Common myeloid progenitor, CD34-positive (primary cell): ENCODE results near the gene PPP1R7.

ENCODE experiments used
- CTCF ChIA-PET: fragments of 350-600 bp; sonication (Branson Sonifier 250); formaldehyde crosslinking; loops from one replicate; lab custom pipeline; 2021; ENCODE audit warnings: antibody characterized with exemption; lab: Charles Lee
- POLR2A ChIA-PET: fragments of 350-600 bp; sonication (Branson Sonifier 250); formaldehyde crosslinking; loops from one replicate; lab custom pipeline; 2021; ENCODE audit warnings: antibody characterized with exemption; lab: Charles Lee
- DNase-seq, 3 donors: peaks; one replicate each; pipeline versions ENCODE4 v3.0.0 to v3.0.0-alpha.2; 2013
- H3K27ac ChIP-seq, 2 experiments: 1 replicate in 1 of 2; 2 replicates in 1 of 2; pipeline ENCODE4 v1.7.0; 2013; ENCODE audit warnings: inconsistent platforms in 2 of 2, low read length in 2 of 2, mild to moderate bottlenecking in 2 of 2, low read depth in 1 of 2, moderate library complexity in 1 of 2; ENCODE audit not compliant: severe bottlenecking in 2 of 2, insufficient read depth in 1 of 2, poor library complexity in 1 of 2
- H3K27me3 ChIP-seq, 5 experiments: replicated peaks in 2 of 5; 1 replicate in 3 of 5; 2 replicates in 2 of 5; pipeline versions ENCODE4 v1.6.1 to v1.7.0; 2013; ENCODE audit warnings: low read length in 4 of 5, mild to moderate bottlenecking in 2 of 5, moderate library complexity in 2 of 5, inconsistent platforms in 1 of 5; ENCODE audit not compliant: insufficient read depth in 5 of 5, control insufficient read depth in 4 of 5
- H3K36me3 ChIP-seq, 4 experiments: 1 replicate in 2 of 4; 2 replicates in 2 of 4; pipeline versions ENCODE4 v1.6.1 to v1.7.0; 2013; ENCODE audit warnings: low read length in 3 of 4, control low read depth in 1 of 4, mild to moderate bottlenecking in 1 of 4; ENCODE audit not compliant: control insufficient read depth in 4 of 4, insufficient read depth in 4 of 4
- H3K4me1 ChIP-seq, 4 experiments: 1 replicate in 3 of 4; 2 replicates in 1 of 4; pipeline versions ENCODE4 v1.6.1 to v1.7.1; 2013; ENCODE audit warnings: low read length in 3 of 4, mild to moderate bottlenecking in 3 of 4, control low read depth in 1 of 4, inconsistent platforms in 1 of 4, moderate library complexity in 1 of 4; ENCODE audit not compliant: control insufficient read depth in 4 of 4, insufficient read depth in 4 of 4; ENCODE audit errors: control extremely low read depth in 1 of 4
- H3K4me3 ChIP-seq, 7 experiments: 1 replicate in 4 of 7; 2 replicates in 3 of 7; pipeline versions ENCODE4 v1.5.1 to v1.7.0; 2013; ENCODE audit warnings: mild to moderate bottlenecking in 7 of 7, low read length in 6 of 7, moderate library complexity in 6 of 7, inconsistent platforms in 2 of 7, low read depth in 2 of 7, control low read depth in 1 of 7; ENCODE audit not compliant: insufficient read depth in 4 of 7, control insufficient read depth in 1 of 7; ENCODE audit errors: extremely low read depth in 1 of 7
- H3K9me3 ChIP-seq, 5 experiments: 1 replicate in 4 of 5; 2 replicates in 1 of 5; pipeline versions ENCODE4 v1.6.1 to v1.7.1; 2013; ENCODE audit warnings: low read length in 4 of 5, mild to moderate bottlenecking in 2 of 5, inconsistent platforms in 1 of 5, low read depth in 1 of 5, moderate library complexity in 1 of 5; ENCODE audit not compliant: control insufficient read depth in 4 of 5, insufficient read depth in 2 of 5; ENCODE audit errors: control extremely low read depth in 1 of 5
- WGBS: methylation state at CpG from one replicate; pipeline ENCODE4 v1.1.5; 2013; ENCODE audit not compliant: insufficient coverage; 5-methylcytosine and 5-hydroxymethylcytosine counted together

PPP1R7 gene

GRCh38 chr2:241182126-241182525 lies 31.9 kb downstream of the PPP1R7 start:
- Histone ChIP-seq H3K4me1 (no peaks in the 10 kb centered on the region), H3K9me3 (no peaks in the 10 kb centered on the region), H3K27me3 (no peaks in the 10 kb centered on the region), H3K36me3 (peaks cover 5 to 32% (median 19%) of the 10 kb centered on the region in 4 experiments), H3K27ac (no peak overlapping the region), H3K4me3 (no peak overlapping the region)
- WGBS, result 98% methylated on average over 3 of the region's 3 CpGs
- POLR2A ChIA-PET, result no interaction called here
- CTCF ChIA-PET, result interaction anchor here (0.9 kb wide), 1 partner anchor 20 kb away, joined by 3 read pairs; no protein-coding TSS in a partner anchor
- no peak for DNase-seq

GRCh38 chr2:241182531-241183133 lies 32.4 kb downstream of the PPP1R7 start:
- no peak overlapping the region for H3K4me3 ChIP-seq
- ChIA-PET POLR2A (interaction anchor here (0.7 kb wide), 1 partner anchor 129 kb away, joined by 3 read pairs; no protein-coding TSS in a partner anchor), CTCF (no interaction called here)
- peaks cover 0 to 1% (median 0%) of the 10 kb centered on the region in 4 experiments for H3K4me1 ChIP-seq
- peaks cover 5 to 30% (median 19%) of the 10 kb centered on the region in 4 experiments for H3K36me3 ChIP-seq
- no peak overlapping the region for H3K27ac ChIP-seq
- H3K9me3 ChIP-seq, result no peaks in the 10 kb centered on the region
- WGBS, result 94% methylated on average over 25 of the region's 28 CpGs
- no peak for DNase-seq
- H3K27me3 ChIP-seq, result no peaks in the 10 kb centered on the region

GRCh38 chr2:241183221-241183620 lies 33.0 kb downstream of the PPP1R7 start:
- CTCF ChIA-PET, result no interaction called here
- H3K9me3 ChIP-seq, result no peaks in the 10 kb centered on the region
- POLR2A ChIA-PET, result interaction anchor here (0.7 kb wide), 1 partner anchor 129 kb away, joined by 3 read pairs; no protein-coding TSS in a partner anchor
- no peak for DNase-seq
- peaks cover 0 to 1% (median 0%) of the 10 kb centered on the region in 4 experiments for H3K4me1 ChIP-seq
- no peak overlapping the region for H3K4me3 ChIP-seq
- H3K27me3 ChIP-seq, result no peaks in the 10 kb centered on the region
- H3K27ac ChIP-seq, result no peak overlapping the region
- peaks cover 5 to 30% (median 18%) of the 10 kb centered on the region in 4 experiments for H3K36me3 ChIP-seq
- 99% methylated on average over 8 of the region's 9 CpGs for WGBS

GRCh38 chr2:241184901-241185300 lies 34.6 kb downstream of the PPP1R7 start:
- ChIA-PET POLR2A (no interaction called here), CTCF (no interaction called here)
- H3K4me1 ChIP-seq, result peaks cover 0 to 1% (median 0%) of the 10 kb centered on the region in 4 experiments
- peaks cover under 1 to 19% (median 12%) of the 10 kb centered on the region in 4 experiments for H3K36me3 ChIP-seq
- DNase-seq, result no peak
- no peaks in the 10 kb centered on the region for H3K9me3 ChIP-seq
- WGBS, result 83% methylated on average over 7 of the region's 9 CpGs
- no peaks in the 10 kb centered on the region for H3K27me3 ChIP-seq
- H3K27ac ChIP-seq, result no peak overlapping the region
- no peak overlapping the region for H3K4me3 ChIP-seq

- Histone ChIP-seq H3K4me3 (no peak overlapping the region), H3K27ac (no peak overlapping the region), H3K27me3 (no peaks in the 10 kb centered on the region), H3K4me1 (peaks cover 0 to 1% (median 0%) of the 10 kb centered on the region in 4 experiments), H3K9me3 (no peaks in the 10 kb centered on the region), H3K36me3 (peaks cover 0 to 16% (median 10%) of the 10 kb centered on the region in 4 experiments)
- CTCF ChIA-PET, result no interaction called here
- DNase-seq, result no peak
- WGBS, result 88% methylated on average over 11 of the region's 11 CpGs
- POLR2A ChIA-PET, result no interaction called here
These were observed 35.7 kb downstream of the PPP1R7 start for GRCh38 chr2:241185961-241186360.

GRCh38 chr2:241187101-241187917 lies 37.0 kb downstream of the PPP1R7 start:
- H3K36me3 ChIP-seq, result peaks cover 0 to 15% (median 6%) of the 10 kb centered on the region in 4 experiments
- ChIA-PET POLR2A (no interaction called here), CTCF (no interaction called here)
- DNase-seq, result no peak
- H3K27me3 ChIP-seq, result no peaks in the 10 kb centered on the region
- no peaks in the 10 kb centered on the region for H3K9me3 ChIP-seq
- no peak overlapping the region for H3K4me3 ChIP-seq
- WGBS, result 88% methylated on average over 11 of the region's 14 CpGs
- peaks cover 0 to 1% (median 0%) of the 10 kb centered on the region in 4 experiments for H3K4me1 ChIP-seq
- H3K27ac ChIP-seq, result no peak overlapping the region

GRCh38 chr2:241187918-241188234 lies 37.6 kb downstream of the PPP1R7 start:
- H3K9me3 ChIP-seq, result no peaks in the 10 kb centered on the region
- H3K36me3 ChIP-seq, result peaks cover 0 to 9% (median 2%) of the 10 kb centered on the region in 4 experiments
- ChIA-PET CTCF (no interaction called here), POLR2A (no interaction called here)
- H3K4me1 ChIP-seq, result peaks cover 0 to 1% (median 0%) of the 10 kb centered on the region in 4 experiments
- H3K27ac ChIP-seq, result no peak overlapping the region
- no peaks in the 10 kb centered on the region for H3K27me3 ChIP-seq
- no peak overlapping the region for H3K4me3 ChIP-seq
- no peak for DNase-seq
- 94% methylated on average over 2 of the region's 4 CpGs for WGBS
